Stimulated activated CD8-positive, alpha-beta memory T cell treated with anti-CD3 and anti-CD28 coated beads, Interleukin-12 subunit alpha, Interleukin-12 subunit beta, amount 100 ng/mL, for 4 hours (primary cell): Measurements from ENCODE around the gene KCNK17.
"Not testable (repeated sequence)": the region's sequence is repeated elsewhere in the genome, so short reads cannot be mapped to it uniquely, and the experiment has no call there.

Source experiments
- DNase-seq: peaks from one replicate; pipeline ENCODE4 v3.0.0-alpha.2; 2020; ENCODE audit warnings: low read depth

Gene KCNK17

DNA sequence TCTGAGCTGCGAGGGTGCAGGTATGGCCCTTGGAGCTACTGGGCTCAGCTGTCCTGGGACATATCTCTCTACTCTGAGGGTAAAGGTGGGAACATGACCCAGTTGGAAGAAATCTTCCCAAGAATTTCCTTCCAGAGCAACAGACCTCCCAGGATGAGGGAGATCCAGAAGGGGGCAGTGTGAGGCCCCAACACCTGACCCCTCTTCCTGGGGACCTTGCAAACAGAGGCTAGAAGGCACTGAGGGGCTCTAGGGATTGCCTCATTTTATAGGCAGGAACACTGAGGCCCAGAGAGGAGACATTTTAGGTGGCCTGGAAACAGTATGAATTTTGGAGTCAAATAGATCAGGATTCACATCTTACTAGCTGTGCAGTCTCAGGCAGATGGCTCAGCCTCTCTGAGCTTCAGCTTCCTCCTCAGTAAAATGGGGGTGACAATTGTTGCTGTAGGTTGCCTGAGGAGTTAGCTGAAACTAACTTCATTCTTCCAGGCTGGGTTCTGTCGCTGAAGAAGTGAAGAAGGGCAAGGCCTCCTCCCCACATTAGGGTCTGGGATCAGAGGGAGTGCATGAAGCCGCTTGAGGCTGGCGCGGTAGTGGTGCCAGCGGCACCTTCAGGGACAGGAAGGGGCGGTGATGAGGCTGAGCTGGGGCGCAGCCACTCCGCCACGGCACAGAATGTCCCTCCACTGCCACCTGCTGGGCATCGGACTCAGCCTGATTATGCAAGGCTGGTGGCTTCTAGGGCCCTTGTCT, 11.4 kb downstream of the KCNK17 start:
- DNase-seq, result peak; percentile 65

DNA sequence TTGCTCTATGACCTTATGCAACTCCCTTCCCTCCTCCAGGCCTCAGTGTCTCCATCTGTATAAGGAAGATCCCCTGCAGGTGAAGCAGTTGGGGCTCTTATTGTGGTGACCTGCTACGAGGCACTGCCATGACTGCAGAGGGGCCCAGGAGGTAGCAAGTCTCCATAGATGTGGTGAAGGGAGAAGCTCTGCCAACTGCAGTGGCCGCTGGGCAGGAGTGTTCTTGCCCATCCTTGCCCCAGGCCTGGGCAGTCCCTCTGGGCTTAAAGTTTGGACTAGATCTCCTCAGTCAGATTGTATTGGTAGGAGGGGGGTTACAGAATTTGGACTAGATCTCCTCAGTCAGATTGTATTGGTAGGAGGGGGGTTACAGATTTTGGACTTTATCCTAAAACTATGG, 12.2 kb downstream of the KCNK17 start:
- no peak for DNase-seq

DNA sequence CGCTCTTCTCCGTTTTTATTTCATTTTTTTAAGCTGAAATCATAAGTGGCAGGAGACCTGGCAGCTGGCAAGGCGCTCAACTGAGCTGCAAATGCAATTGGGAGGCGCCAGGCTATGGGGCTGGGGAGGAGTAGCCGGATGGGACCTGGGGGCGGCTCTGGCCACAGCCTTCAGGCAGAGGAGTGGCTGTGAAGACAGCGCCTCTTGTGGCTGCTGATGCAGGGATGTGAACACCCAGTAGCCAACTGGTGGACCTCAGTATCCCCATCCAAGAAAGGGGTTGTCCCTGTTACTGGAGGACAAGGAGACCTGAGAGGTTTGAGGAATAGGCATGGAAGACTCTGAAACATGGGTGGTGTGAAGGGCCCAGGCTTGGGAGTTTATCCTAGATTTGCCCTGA, 12.6 kb downstream of the KCNK17 start:
- no peak for DNase-seq

DNA sequence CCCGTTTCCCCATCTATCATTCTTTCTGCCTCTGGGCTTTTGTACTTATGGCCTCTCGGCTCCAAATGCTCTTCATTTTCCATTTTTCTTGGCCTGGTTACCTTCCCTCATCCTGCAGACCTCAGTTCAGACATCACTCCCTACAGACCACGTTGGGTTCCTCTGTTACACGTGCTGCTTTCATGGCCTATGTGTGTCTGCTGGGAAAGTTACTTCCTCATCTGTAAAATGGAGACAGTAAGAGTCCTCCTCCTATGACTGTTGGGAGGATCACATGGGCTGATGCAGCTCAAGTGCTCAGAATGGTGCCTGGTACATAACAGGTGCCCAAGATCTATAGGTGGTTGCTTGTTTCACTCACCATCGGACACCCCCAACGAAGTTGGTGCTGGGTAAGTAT, 13.5 kb downstream of the KCNK17 start:
- DNase-seq, result no peak

DNA sequence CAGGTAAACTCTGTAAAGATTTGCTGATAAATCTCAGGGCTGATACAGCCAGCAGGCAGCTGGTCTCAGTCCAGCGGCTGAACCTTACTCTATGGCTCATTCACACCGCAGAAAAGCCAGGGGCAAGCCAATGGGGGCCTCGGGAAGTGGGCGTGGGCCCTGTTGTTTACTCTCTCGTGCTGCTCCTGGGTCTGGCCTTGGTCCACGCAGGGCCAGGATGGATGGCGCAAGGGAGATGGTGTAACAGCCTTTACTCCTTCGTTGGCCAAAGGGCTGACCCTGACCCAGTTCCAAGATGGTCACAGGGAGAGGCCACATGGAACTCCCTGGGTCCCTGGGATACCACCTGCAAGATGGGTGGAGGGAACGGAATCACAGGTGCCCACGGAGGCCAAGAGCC, 16.2 kb downstream of the KCNK17 start:
- DNase-seq, result no peak

DNA sequence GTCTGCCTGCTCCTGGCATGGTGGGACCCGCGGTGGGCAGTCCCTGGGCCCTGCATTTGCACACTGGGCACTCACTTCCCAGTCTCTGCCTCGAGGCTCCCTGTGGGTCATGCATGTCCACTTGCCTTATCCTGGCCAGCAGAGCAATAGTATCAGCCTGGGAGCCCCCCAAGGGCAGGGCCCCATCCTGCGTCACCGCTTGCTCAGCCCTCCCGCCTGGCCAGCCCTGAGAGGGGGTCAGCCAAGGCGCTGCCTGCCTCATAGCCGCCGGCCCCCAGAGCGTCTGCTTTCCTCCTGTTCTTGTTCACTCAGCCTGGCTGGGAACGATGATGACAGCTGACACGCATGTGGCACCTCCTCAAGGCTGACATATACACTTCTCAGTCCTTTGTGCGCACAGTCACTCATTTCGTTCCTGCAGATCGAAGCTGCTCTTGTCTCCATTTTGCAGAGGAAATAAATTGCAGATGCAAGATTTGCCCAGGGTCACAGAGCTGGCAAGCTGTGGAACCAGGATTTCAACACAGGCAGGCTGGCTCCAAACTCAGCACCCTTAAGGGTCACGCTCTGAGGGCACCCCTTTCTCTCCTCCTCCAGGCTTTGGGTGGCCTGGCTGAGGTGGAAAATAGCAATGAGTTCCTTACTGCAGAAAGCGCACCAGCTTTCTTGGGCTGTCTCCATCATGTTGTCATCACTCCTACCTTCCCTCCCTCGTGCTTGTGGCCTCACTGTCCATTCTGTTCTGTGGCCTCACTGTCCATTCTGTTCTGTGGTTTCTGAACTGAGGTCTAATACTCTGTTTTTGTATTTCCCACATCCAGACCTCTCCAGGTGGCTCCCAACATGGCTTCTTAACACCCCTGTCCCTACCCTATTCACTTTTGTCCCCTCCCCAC, 17.2 kb downstream of the KCNK17 start:
- DNase-seq, result no peak

DNA sequence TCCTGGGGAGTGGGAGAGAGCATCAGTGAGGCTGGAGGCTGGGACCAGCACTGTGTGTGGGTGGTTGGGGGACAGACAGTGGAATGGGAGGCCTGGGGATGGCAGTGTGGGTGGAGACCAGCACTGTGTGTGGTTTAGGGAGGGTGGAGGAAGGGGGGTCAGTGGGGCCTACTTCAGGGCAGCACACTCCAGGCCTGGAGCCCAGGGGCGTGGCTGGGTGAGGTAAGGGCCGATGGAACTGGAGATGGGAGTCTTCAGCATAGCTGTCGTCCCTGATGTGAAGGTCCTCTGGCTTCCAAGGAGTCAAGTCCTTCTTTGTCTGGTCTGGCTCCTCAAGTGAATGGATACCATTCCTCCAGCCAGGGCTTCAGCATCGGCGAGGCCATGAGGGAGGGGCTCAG, 18.6 kb downstream of the KCNK17 start:
- no peak for DNase-seq

DNA sequence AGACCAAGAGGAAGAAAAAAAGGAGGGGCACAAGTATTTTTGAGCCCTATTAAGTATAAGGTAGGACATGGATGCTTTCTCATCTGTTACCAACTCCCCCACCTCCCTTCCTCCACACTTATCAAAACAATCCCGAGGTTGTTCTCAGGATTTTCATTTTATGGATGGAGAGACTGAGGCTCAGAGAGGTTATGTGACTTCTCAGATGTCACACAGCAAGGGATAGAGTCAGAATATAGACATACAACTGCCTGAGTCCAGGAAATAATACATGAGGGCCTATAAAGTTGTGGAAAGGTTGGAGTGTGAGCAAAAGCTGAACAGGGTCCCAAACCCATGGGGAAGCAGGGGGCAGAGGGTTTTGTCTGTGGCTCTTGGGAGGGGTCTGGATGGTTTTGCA, 19.3 kb downstream of the KCNK17 start:
- DNase-seq, result no peak

DNA sequence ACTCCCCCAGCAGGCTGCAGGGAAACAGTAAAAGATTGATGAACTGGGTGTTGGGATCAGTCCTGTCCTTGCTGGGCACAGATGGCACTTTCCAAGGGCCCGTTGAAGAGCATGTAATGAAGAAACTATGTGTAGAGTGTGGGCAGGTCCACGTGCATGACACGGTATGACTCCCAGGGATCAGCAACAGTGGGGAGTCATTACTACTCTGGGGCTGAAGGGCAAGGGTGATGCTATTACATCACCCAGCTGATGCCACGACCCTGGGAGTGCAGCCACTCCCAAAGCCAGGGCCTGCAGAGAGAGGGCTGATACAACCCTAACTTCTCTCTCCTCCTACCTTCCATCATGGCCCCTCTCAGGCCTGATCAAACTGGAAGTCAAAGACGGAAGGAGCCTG, 20.1 kb downstream of the KCNK17 start:
- DNase-seq, result no peak

DNA sequence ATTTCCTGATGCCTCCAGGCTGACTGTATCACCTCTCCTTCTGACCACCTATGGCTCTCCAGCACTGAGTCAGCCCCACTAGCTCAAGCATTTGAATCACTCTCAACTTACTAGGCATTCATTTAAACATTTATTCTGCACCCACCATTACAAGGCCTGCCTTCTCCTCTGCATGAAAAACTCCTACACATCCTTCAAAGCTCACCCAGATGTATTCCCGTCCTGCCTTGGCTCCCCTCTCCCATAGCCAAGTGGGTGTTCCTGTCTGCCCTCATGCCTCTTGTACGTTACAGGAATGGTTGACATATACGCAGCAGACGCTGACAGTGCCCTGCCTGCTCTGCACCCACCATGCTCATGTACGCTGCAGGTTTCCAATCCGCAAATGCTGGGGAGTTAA, 21.6 kb downstream of the KCNK17 start:
- DNase-seq, result no peak

DNA sequence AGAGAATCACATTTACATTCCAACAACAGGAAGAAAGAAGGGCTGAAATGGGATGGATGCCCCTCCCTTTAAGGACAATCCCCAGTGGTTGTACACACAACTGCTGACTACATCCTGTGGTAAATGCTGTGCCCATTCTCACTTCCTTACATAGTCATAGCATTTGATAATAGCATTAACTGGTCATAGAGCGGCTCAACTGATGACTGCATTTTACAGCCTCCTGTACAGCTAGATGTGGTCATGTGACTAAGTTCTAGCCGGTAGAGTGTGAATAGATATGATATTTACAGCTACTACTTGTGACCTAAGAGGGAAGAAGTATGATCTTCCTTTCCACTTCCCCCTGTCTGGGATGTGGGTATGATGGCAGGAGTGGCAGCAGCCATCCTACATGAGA, 24.7 kb downstream of the KCNK17 start:
- DNase-seq, result no peak

DNA sequence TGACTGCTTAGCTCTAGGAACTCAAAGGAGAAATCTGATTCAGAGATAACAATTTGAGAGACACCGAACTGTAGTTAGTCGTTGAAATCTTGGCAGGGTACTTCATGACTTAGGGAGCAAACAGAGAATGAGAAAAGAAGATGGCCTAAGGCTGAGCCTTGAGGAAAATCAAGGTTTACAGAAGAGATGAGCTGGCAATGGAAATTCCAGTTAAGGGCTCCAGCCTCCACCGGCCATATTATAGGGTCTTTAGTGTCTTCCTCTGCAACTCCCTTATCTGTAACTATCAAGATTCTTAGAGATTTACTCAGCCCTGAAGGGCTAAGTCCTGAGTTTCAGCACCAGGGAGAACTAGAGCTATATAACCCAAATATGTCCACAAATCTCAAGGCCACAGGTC, 26.6 kb downstream of the KCNK17 start:
- no peak for DNase-seq

DNA sequence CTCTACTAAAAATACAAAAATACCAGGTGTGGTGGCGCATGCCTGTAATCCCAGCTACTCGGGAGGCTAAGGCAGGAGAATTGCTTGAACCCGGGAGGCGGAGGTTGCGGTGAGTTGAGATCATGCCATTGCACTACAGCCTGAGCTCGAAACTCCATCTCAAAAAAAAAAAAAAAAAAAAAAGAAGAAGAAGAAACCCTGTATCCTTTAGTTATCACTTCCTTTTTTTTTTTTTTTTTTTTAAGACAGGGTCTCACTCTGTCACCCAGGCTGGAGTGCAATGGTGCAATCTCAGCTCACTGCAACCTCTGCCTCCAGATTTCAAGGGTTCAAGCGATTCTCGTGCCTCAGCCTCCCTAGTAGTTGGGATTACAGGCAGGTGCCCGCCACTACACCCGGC, 27.6 kb downstream of the KCNK17 start:
- DNase-seq, result not testable (repeated sequence)

DNA sequence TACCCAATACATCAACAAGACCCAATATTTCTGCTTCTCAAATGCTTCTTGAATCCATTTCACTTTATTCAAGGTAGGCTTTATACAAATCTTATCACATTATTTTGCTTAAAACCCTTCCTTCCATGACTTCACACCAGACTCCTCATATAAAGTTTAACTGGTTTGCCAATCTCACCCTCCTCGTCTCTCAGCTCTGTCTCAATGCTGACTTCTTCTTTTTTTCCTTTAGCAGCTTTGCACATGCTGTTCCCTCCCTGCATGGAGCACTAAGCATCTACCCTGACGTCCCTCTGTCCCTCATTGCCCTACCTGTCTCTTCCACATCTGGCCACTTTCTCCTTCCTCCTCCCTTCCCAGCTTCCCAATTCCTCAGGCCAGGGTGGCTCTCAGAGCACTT, 31.4 kb downstream of the KCNK17 start:
- DNase-seq, result no peak

DNA sequence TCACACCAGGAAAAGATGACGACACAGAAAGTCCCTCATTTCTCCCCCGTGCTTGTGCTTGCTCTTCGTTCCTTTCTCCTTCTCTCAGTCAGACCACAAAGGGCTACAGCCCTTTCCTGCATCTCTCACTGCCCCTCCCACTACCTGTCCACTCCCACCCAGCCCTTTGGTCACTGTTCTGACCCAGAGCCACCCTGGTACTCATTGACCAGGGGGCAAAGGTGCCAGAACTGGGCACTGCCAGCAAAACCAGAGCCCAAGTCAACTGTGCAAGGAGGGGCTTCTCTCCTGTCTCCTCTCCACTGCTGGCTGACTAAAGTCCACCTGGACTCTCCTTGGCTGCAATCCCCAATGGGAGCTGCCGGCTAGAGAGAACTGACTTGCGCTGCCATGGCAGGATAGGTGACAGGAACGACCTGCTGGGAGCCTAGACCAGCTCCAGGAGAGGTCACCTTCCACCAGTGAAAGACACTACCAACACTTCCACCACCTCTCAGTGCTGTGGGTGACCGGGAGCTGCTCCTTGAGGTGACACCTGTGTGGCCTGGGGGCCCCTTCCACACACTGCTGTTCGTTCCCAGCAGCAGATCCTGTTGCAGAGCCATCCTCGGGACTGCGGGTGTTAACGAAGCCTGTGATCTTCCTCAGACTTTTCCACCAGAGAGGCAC, 32.8 kb downstream of the KCNK17 start:
- DNase-seq, result no peak

DNA sequence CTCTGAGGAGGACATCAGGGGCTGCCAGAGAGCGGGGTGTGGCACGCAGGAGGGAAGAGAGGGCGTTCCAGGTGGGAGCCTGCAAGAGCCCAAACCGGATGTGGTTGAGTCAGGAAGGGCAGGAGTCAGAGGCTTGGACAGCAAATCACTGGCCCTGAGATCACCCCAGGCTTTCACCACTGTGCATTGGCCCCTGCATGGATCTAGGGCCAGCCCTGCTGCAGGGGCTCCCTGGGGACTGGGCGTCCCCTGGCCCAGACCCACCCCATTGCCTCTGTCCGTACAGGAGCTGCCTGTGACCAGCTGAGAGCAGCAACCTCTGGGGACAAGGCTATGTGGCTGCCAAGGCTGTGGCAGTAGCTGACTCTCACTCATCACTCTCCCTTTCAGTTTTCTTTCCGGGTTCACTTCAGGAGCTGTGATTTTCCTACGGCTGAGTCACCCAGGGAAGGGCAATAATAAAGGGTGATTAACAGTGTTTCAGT, 33.9 kb downstream of the KCNK17 start:
- no peak for DNase-seq

DNA sequence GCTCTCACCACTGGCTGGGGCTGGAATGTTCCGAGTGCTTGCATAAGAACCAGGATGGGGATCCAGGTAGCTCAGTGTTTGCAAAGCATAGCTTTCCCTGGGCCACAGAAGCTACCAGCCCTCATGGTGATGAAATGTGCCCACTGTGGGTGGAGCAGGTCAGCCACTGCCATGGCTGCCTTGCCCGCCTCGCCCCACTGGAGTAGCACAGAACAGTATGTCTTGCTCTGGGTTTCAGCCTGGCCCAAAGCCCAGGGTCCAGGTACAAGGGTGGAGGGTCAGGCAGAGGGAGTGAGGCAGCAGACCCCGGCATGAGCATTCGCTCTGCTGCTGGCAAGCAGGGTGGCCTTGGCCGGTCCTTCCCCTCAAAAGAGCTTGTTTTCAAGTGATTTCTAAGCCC, 34.7 kb downstream of the KCNK17 start:
- DNase-seq, result no peak

DNA sequence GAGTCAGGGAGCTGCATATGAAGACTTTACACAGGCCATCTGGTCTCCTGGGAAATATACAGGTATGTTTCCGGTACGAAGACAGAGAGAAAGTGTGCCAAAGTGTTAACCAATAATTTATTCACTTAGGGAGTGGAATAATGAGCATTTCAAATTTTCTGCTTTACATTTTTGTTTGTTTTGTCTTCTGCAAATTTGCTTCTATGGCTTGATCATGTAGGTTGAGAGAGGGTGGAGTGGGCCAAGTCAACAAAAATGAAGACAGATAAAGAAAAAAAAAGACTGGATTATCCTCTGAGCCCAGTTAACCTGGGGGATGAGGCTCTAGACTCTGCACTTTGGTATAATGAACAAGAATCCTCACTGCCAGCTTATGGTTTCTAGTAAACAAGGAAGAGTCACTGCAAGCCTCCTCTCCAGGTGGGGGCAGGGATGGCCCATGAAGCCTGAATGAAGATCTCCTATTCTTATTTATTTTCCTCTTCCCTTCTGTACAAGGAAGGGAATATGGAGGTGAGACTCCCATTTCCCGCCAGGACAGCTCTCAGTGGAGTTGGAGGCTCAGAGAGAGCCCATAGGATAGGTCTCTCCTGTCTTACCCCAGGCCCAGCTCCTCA, 37.7 kb downstream of the KCNK17 start:
- no peak for DNase-seq

DNA sequence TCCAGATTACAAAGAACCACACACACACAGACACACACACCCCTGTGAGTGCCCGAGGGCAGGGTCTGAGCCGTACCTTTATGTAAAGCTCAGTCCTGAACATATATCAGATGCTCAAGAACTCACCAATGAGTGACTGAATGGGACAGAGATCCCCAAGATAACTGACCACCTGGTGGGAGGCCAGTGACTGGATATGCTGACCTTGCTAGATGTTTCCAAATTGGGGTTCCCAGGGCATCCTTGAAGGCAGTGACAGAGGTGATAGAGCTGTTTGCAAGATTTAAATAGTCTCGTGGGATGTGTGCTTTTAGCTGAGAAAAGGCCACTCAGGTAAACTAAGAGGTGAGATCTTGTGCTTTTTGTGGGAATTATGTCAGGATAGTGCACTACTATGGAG, 39.3 kb downstream of the KCNK17 start:
- no peak for DNase-seq

DNA sequence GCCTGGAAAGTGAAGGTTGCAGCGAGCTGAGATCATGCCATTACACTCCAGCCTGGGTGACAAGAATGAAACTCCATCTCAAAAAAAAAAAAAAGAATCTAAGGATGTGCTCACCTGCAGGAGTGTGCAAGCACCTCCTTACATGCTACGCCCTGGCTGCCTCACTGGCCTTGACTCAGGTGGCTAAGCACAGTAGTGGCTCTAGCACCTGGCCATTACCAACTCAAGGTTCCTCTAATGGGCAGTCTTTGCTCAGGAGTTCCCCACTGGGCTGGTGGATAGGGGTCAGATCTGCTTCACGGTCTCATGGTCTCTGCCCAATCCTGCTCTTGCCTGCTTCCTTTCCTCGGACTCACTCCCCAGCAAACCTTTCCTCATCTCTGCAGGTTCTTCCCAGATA, 39.7 kb downstream of the KCNK17 start:
- DNase-seq, result no peak

DNA sequence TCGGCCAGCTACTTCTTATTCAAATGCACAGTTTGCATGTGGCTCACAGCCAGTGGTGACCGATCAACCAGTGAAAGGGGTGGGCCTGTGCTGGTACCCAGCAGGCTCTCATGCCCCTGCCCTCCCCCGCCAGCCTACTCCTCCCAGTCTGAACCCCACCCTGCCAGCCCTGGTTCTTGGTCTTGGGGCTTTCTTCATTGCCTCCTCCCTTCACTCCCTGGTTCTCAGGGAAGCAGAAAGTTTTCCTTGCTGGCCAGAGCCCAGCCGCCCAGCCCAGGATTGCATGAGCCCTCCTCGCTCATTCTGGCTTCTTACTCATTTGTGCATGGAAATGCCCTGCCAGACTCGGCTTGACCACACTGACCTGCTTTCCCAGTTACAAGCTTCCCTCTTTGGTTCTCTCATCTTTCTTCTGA, 40.8 kb downstream of the KCNK17 start:
- DNase-seq, result no peak

DNA sequence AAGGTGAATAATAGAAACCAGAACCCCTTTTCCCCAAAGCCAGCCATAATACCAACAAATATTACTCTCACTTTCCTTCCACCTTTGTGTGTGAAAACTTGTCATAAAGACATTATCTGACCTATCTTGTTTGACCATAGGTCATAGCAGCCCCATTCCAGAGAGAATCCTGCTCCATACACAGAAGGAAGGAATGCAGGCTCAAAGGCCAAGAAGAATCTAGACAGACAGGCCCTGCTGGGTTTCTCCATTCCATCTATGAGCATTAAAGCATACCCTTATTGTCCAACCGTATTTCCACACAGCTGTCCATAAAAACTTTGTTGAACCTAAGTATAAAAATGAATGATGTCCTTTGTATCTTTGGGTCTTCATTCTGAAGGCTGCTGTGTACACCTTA, 44.3 kb downstream of the KCNK17 start:
- DNase-seq, result no peak
